AG04450 (cell line): Measurements from ENCODE around the gene EFCAB6. TPM values are rescaled to one million over a fixed set of nuclear protein-coding genes. Genes with fewer than 3 reads are reported as not detected.

ENCODE experiments used
- CTCF ChIA-PET: fragments of 300-600, 350-600 bp; formaldehyde crosslinking; extraction: SDS; loops from one replicate; lab custom pipeline; 2022; ENCODE audit warnings: antibody characterized with exemption, inconsistent platforms; lab: Charles Lee
- POLR2A ChIA-PET: fragments of 350-600 bp; formaldehyde crosslinking; extraction: SDS; loops from one replicate; lab custom pipeline; 2021; ENCODE audit warnings: antibody characterized with exemption, inconsistent platforms; lab: Yijun Ruan, JAX
- DNase-seq: peaks from one replicate; pipeline ENCODE4 v3.0.0-alpha.2; 2011; ENCODE audit warnings: low read depth, low spot score
- H3K27ac ChIP-seq: one replicate; pipeline ENCODE4 v1.5.1; 2012; ENCODE audit warnings: low read depth, low read length, control low read depth
- H3K27me3 ChIP-seq: one replicate; pipeline ENCODE4 v1.6.0; 2012; ENCODE audit warnings: low read length; ENCODE audit not compliant: control insufficient read depth, insufficient read depth
- H3K4me3 ChIP-seq: 2 replicates; pipeline ENCODE4 v1.5.1; 2011; ENCODE audit warnings: mild to moderate bottlenecking, low read depth, low read length, control low read depth
- H3K9me3 ChIP-seq: 2 replicates; pipeline ENCODE4 v1.5.1; 2012; ENCODE audit warnings: low read length; ENCODE audit not compliant: control insufficient read depth, insufficient read depth
- polyA plus RNA-seq: library from polyadenylated mRNA; depleted of rRNA; stranded (reverse); fragments of >200 nt; gene quantifications from 2 replicates; pipeline ENCODE4 v1.2.3, GENCODE V29; 2011
- TF ChIP-seq, protein P1 (sequence below): IDR thresholded peaks from 2 replicates; pipeline ENCODE4 v1.5.1; 2011; ENCODE audit warnings: low read depth, low read length, control low read depth, inconsistent platforms

The EFCAB6 gene
- polyA plus RNA-seq, 1 experiment, result 1.4 TPM

DNA sequence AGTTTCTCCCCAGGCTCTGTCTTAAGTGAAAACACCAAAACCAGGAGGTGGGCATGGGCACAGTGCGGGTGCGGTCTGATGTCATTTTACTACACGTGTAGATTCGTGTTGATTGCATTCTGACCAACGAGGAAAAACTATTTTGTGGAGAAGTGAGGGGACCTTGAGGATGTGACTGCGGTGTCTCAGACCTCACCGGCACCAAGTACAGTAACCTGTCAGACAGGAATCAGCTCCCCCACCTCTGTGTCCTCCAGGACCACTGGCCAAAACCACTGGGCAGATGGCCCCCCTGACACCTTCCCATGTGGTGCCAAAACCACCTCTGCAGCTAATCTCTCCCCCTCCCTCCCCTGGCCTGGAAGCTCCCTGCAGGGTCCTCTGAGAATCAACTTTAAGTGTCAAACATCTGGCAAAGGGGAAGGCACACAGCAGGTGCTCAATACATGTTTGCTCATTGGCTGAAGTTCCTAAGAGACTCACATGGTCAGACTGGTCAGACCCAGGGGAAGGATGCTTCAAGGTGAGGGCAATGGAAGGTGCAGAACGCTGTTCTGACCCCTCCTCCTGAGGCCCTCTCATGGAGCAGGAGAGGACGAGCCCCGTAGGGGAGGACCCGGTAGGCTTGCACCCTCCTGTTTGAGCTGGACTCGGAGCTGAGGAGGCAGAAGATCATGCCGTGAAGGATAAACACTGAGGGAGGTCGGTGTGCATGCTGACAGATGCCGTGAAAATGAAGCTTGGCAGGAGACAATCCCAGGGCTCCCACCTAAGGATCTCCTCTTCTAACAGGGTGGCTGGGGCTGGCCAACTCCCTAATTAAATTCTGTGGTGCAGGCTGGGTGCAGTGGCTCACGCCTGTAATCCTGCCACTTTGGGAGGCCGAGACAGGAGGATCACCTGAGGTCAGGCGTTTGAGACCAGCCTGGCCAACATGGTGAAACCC lies 270.4 kb downstream of the EFCAB6 start:
- ChIA-PET CTCF (no interaction called here), POLR2A (no interaction called here)
- Histone ChIP-seq H3K27ac (no peak overlapping the region), H3K4me3 (no peak overlapping the region), H3K27me3 (no peaks in the 10 kb centered on the region), H3K9me3 (peaks cover 17% of the 10 kb centered on the region)
- TF ChIP-seq, protein P1, sequence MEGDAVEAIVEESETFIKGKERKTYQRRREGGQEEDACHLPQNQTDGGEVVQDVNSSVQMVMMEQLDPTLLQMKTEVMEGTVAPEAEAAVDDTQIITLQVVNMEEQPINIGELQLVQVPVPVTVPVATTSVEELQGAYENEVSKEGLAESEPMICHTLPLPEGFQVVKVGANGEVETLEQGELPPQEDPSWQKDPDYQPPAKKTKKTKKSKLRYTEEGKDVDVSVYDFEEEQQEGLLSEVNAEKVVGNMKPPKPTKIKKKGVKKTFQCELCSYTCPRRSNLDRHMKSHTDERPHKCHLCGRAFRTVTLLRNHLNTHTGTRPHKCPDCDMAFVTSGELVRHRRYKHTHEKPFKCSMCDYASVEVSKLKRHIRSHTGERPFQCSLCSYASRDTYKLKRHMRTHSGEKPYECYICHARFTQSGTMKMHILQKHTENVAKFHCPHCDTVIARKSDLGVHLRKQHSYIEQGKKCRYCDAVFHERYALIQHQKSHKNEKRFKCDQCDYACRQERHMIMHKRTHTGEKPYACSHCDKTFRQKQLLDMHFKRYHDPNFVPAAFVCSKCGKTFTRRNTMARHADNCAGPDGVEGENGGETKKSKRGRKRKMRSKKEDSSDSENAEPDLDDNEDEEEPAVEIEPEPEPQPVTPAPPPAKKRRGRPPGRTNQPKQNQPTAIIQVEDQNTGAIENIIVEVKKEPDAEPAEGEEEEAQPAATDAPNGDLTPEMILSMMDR, result no peak
- DNase-seq, result no peak

DNA sequence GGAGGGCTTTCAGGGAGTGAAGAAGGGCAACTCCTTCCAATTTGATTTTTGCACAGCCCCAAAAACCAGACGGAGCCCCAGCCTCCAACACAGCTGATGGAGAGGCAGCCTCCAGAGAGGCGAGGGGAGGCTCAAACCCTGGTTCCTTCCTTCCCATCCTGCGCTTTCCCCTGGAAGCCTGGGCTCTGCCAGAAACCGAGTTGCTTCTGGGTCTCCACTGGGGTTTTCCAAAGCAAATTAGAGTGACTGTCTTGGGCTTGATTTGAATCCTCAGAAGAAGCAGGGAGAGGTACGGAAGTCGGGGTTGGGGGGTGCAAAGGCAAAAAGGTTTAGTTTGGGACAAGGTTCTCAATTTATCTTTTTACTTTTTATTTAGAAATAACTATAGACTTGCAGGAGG lies 271.1 kb downstream of the EFCAB6 start:
- Histone ChIP-seq H3K27ac (no peak overlapping the region), H3K27me3 (no peaks in the 10 kb centered on the region), H3K4me3 (no peak overlapping the region), H3K9me3 (peaks cover 17% of the 10 kb centered on the region)
- DNase-seq, result no peak
- POLR2A ChIA-PET, result no interaction called here
- TF ChIP-seq, protein P1, result no peak
- CTCF ChIA-PET, result no interaction called here

DNA sequence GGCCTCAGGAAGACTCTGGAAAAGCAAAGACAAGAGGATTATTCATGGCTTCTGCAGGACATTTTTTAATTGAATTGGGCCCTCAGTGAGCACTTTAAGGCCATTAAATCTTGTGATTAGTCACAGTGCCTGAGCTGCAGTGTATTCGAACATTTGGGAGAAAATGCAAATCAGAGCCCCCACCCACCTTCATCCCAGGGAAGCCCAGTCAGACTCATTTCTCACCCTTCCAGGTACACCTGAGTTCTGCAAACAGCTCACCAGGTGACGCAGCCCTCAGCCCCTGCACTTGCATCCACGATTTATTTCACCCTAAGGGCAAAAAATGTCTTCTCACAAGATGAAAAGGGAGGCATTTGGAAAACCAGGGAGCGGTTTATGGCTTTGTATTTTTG lies 271.6 kb downstream of the EFCAB6 start:
- CTCF ChIA-PET, result no interaction called here
- POLR2A ChIA-PET, result no interaction called here

DNA sequence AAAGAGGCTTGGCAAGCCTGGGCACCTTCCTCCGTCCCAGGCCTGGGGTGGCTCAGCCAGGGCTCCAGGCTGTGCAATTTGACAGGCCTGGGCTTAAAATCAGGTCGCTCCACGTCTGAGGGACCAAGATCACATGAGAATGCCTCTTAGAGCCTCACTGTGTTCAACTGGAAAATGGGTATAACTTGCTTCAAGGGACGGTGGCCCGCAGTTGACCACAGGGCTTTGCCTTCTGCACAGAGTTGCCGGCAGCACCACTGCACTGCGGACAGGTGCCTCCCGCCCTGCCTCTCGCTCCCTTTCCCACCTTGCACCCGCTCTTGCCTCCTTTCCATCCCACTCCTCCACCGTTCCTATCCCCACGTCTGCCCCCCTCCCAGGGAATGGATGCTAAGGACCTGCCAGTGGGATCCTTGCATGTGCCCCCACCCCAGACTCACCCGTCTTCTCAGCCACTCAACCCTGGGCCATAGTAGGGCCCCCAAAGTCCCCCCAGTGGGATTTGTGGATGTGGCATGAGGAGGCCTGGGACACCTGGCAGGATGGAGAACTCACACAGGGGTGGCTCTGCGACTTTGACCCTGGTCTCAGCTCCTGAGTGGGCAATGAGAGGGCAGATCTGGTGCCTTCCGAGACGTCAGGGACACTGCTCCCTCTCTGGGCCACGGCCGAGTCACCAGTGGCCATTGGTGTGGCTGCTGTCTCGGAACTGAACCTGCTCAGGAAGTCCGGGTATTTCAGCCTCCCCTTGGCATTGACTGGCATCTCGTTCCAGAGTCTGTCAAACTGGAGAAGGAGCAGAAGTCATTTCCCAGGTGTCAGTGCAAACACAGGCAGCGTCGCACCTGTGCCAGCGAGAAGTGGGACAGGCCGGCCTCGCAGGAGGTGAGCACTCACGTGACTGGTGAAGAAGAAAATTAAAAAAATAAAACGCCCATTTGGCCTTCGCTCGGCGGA lies 272.3 kb downstream of the EFCAB6 start:
- no peak overlapping the region for H3K27ac ChIP-seq
- H3K9me3 ChIP-seq, result peaks cover 17% of the 10 kb centered on the region
- ChIA-PET POLR2A (no interaction called here), CTCF (no interaction called here)
- no peak for DNase-seq
- H3K27me3 ChIP-seq, result no peaks in the 10 kb centered on the region
- H3K4me3 ChIP-seq, result no peak overlapping the region
- TF ChIP-seq, protein P1, result no peak

More for the DNA sequence above, 271.6 kb downstream of the EFCAB6 start:
- TF ChIP-seq, protein P1, result no peak
- no peak for DNase-seq
- no peaks in the 10 kb centered on the region for H3K27me3 ChIP-seq
- no peak overlapping the region for H3K27ac ChIP-seq
- H3K9me3 ChIP-seq, result peaks cover 17% of the 10 kb centered on the region
- H3K4me3 ChIP-seq, result no peak overlapping the region
